HepG2 (cell line): ENCODE measurements around the gene ENO2. TPM values are rescaled to one million over a fixed set of nuclear protein-coding genes. Genes with fewer than 3 reads are reported as not detected.

Experiments
- ARID5B ChIP-seq: IDR thresholded peaks from 2 replicates; pipeline ENCODE4 v1.4.0; 2020; ENCODE audit warnings: mild to moderate bottlenecking, missing genetic modification reagents
- ASH2L ChIP-seq: fragments of 300-600, 200-600 bp; sonication (generic); IDR thresholded peaks from 2 replicates; pipeline ENCODE4 v1.7.0; 2017; ENCODE audit warnings: low read depth, mild to moderate bottlenecking, moderate library complexity, mixed read lengths, low read length; ENCODE audit not compliant: insufficient read length
- BCL3 ChIP-seq: sonication (generic); formaldehyde crosslinking; IDR thresholded peaks from 2 replicates; pipeline ENCODE4 v1.5.1; 2020; ENCODE audit warnings: mild to moderate bottlenecking, missing genetic modification reagents, moderate library complexity
- FOXA1 ChIP-seq, 2 experiments: fragments of 450-650 bp in 1 of 2; sonication (generic) in 1 of 2; formaldehyde crosslinking in 1 of 2; IDR thresholded peaks; 2 replicates each; pipeline versions ENCODE4 v1.4.0 to v1.6.1; 2016 to 2020; ENCODE audit warnings: missing genetic modification reagents in 1 of 2
- KLF6 ChIP-seq: IDR thresholded peaks from 2 replicates; pipeline ENCODE4 v1.8.0; 2016; ENCODE audit warnings: missing biosample characterization, missing genetic modification reagents
- LCORL ChIP-seq, 2 experiments: fragments of 450-650 bp in 1 of 2; sonication (generic) in 1 of 2; formaldehyde crosslinking in 1 of 2; IDR thresholded peaks; 2 replicates each; pipeline versions ENCODE4 v1.5.0 to v1.6.1; 2017 to 2020; ENCODE audit warnings: antibody characterized with exemption in 1 of 2, missing genetic modification reagents in 1 of 2
- MXI1 ChIP-seq: IDR thresholded peaks from 3 replicates; pipeline ENCODE4 v1.6.1; 2012; ENCODE audit warnings: low read depth, low read length, inconsistent platforms, borderline replicate concordance
- NFIB ChIP-seq: sonication (generic); formaldehyde crosslinking; IDR thresholded peaks from 2 replicates; pipeline ENCODE4 v1.9.0; 2021; ENCODE audit warnings: missing genetic modification reagents, mild to moderate bottlenecking, borderline replicate concordance
- NPAS2 ChIP-seq: sonication (generic); formaldehyde crosslinking; IDR thresholded peaks from 2 replicates; pipeline ENCODE4 v1.8.0; 2022; ENCODE audit warnings: mild to moderate bottlenecking, missing genetic modification reagents, borderline replicate concordance
- RXRB ChIP-seq: IDR thresholded peaks from 2 replicates; pipeline ENCODE4 v1.6.1; 2016; ENCODE audit warnings: borderline replicate concordance, missing genetic modification reagents, missing compliant biosample characterization
- ZNF362 ChIP-seq: sonication (generic); formaldehyde crosslinking; IDR thresholded peaks from 2 replicates; pipeline ENCODE4 v1.4.0; 2020; ENCODE audit warnings: missing genetic modification reagents, mild to moderate bottlenecking, borderline replicate concordance
- ZNF383 ChIP-seq: sonication (generic); formaldehyde crosslinking; IDR thresholded peaks from 2 replicates; pipeline ENCODE4 v1.4.0; 2020; ENCODE audit warnings: missing genetic modification reagents, mild to moderate bottlenecking, borderline replicate concordance
- ZNF605 ChIP-seq: sonication (generic); formaldehyde crosslinking; IDR thresholded peaks from 2 replicates; pipeline ENCODE4 v1.8.0; 2022; ENCODE audit warnings: mild to moderate bottlenecking, missing genetic modification reagents
- ZNF75D ChIP-seq: sonication (generic); formaldehyde crosslinking; IDR thresholded peaks from 2 replicates; pipeline ENCODE4 v1.8.1; 2023; ENCODE audit warnings: missing genetic modification reagents, mild to moderate bottlenecking, borderline replicate concordance
- ZNF816 ChIP-seq: sonication (generic); formaldehyde crosslinking; IDR thresholded peaks from 2 replicates; pipeline ENCODE4 v1.8.0; 2022; ENCODE audit warnings: missing genetic modification reagents, mild to moderate bottlenecking, borderline replicate concordance
- polyA plus RNA-seq, 8 experiments: library from polyadenylated mRNA; depleted of rRNA in 3 of 8; stranded (reverse) in 7 of 8; unstranded in 1 of 8; fragments of >200 nt; fragmentation: Illumina TruSeq in 4 of 8; extraction: Trizol in 4 of 8; gene quantifications; 2 replicates each; pipeline versions ENCODE4 v1.2.1 to v1.2.3, GENCODE V29; 2011 to 2016; ENCODE audit warnings: low read depth in 4 of 8, missing spikeins in 1 of 8, mixed read lengths in 1 of 8; ENCODE audit not compliant: insufficient read depth in 1 of 8
- total RNA-seq, 5 experiments: library from RNA; depleted of rRNA; stranded (reverse); fragments of >200 nt; fragmentation: Illumina TruSeq; extraction: Trizol; gene quantifications; 2 replicates each; pipeline ENCODE4 v1.2.3, GENCODE V29; 2016; ENCODE audit warnings: low read depth in 1 of 5
- TF ChIP-seq, protein P1 (sequence below): sonication (generic); formaldehyde crosslinking; IDR thresholded peaks from 2 replicates; pipeline ENCODE4 v1.8.0; 2022; ENCODE audit warnings: low read depth, missing genetic modification reagents

ENO2 gene
- total and polyA plus RNA-seq, 2 of the 13 experiments (the other 11 are each of a cell fraction or from before 2014, with no cell fraction given) = 19.3 to 136 TPM

GRCh38 chr12:6873094-6874014, 41.0 kb upstream of the ENO2 start, which contains the start of gene SPSB2 (continued):
- TF ChIP-seq ASH2L = peak; percentile 46
- peak; percentile 88; the same call in 1 of the 2 replicates for TF ChIP-seq ZNF816 (CRISPR knock-in tag)
- no peak for TF ChIP-seq ZNF75D (CRISPR knock-in tag)
- TF ChIP-seq LCORL (IDR thresholded peaks at IDR 0.05) = no peak
- TF ChIP-seq LCORL (CRISPR knock-in tag; IDR thresholded peaks at IDR 0.05) = peak; percentile 73
- TF ChIP-seq ZNF383 (CRISPR knock-in tag) = no peak
- TF ChIP-seq, protein P1, sequence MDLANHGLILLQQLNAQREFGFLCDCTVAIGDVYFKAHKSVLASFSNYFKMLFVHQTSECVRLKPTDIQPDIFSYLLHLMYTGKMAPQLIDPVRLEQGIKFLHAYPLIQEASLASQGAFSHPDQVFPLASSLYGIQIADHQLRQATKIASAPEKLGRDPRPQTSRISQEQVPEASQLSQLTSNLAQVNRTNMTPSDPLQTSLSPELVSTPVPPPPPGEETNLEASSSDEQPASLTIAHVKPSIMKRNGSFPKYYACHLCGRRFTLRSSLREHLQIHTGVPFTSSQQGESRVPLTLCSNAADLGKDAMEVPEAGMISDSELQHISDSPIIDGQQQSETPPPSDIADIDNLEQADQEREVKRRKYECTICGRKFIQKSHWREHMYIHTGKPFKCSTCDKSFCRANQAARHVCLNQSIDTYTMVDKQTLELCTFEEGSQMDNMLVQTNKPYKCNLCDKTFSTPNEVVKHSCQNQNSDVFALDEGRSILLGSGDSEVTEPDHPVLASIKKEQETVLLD (CRISPR knock-in tag) = peak; percentile 82; the same call in 1 of the 2 replicates
- 0 out of 2 replicates have a peak, but pooled peaks have one; percentile 9 for TF ChIP-seq RXRB (CRISPR knock-in tag)
- TF ChIP-seq KLF6 = no peak
- TF ChIP-seq FOXA1 (IDR thresholded peaks at IDR 0.05) = no peak
- TF ChIP-seq FOXA1 (CRISPR knock-in tag; IDR thresholded peaks at IDR 0.05) = no peak
- TF ChIP-seq ZNF362 = no peak
- peak; percentile 49; the same call in 1 of the 2 replicates for TF ChIP-seq ZNF605 (CRISPR knock-in tag)
- peak; percentile 26; the same call in 1 of the 2 replicates for TF ChIP-seq BCL3 (CRISPR knock-in tag)
- peak; percentile 59; the same call in 1 of the 2 replicates for TF ChIP-seq ARID5B
- no peak for TF ChIP-seq NPAS2 (CRISPR knock-in tag)
- no peak for TF ChIP-seq NFIB
- TF ChIP-seq MXI1 = peak; percentile 86; the same call in 1 of the 3 replicates
